ENCODE results near the gene SAPCD2.

DNA sequence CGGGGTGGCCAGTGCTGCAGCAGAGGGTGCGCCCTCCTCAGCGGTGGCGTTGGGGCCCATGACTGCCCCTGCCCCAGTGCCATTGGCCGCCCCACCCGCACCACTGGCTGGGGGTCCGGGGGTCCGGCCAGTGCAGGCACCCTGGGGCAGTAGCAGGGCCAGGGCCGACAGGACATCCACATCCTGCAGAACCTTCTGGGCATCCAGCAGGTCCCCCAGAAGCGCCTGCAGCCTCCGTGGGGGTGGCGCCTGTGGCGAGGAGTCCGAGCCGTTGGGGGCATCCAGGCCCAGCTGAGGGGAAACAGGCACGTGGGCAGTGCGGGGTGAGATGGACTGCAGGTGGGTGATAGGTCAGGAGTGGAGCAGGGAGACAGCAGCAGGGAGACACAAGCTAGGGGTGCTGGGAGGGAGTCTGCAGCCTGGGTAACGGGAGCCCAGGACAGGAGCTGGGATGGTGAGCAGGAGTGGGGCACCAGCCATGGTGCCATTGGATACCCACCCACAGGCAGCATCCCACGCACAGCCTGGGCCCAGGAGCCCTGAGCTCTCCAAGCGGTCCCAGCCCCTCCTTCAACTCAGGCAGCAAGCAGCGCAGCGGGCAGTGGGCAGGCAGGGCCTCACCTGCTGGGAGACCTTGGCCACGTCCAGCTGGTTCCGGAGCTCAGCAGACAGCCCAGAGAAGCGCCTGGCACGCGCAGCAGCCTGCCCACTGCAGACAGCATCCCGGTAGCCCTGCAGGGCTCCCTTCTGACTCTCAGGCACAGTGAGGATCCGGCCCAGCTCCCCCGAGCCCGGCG, 49.4 kb downstream of the SAPCD2 start:
- TF ChIP-seq CTCF (IDR thresholded peaks at IDR 0.05; ENCODE audit: poor library complexity, severe bottlenecking) (no peak), TAF1 (IDR thresholded peaks at IDR 0.05; ENCODE audit: low read depth) (no peak), EP300 (conservative IDR thresholded peaks at IDR 0.05; ENCODE audit: poor library complexity, severe bottlenecking) (no peak)
- TF ChIP-seq, protein P1, sequence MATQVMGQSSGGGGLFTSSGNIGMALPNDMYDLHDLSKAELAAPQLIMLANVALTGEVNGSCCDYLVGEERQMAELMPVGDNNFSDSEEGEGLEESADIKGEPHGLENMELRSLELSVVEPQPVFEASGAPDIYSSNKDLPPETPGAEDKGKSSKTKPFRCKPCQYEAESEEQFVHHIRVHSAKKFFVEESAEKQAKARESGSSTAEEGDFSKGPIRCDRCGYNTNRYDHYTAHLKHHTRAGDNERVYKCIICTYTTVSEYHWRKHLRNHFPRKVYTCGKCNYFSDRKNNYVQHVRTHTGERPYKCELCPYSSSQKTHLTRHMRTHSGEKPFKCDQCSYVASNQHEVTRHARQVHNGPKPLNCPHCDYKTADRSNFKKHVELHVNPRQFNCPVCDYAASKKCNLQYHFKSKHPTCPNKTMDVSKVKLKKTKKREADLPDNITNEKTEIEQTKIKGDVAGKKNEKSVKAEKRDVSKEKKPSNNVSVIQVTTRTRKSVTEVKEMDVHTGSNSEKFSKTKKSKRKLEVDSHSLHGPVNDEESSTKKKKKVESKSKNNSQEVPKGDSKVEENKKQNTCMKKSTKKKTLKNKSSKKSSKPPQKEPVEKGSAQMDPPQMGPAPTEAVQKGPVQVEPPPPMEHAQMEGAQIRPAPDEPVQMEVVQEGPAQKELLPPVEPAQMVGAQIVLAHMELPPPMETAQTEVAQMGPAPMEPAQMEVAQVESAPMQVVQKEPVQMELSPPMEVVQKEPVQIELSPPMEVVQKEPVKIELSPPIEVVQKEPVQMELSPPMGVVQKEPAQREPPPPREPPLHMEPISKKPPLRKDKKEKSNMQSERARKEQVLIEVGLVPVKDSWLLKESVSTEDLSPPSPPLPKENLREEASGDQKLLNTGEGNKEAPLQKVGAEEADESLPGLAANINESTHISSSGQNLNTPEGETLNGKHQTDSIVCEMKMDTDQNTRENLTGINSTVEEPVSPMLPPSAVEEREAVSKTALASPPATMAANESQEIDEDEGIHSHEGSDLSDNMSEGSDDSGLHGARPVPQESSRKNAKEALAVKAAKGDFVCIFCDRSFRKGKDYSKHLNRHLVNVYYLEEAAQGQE (IDR thresholded peaks at IDR 0.05; ENCODE audit: borderline replicate concordance), result no peak
